Breast epithelium (tissue), 3 donors: ENCODE measurements around the gene LMNA.

Experiments
- CTCF ChIP-seq, 3 donors: fragments of 450-650 bp; IDR thresholded peaks; one replicate each; pipeline ENCODE4 v1.5.1; 2016 to 2017; ENCODE audit warnings: antibody characterized with exemption in 3 of 3, mild to moderate bottlenecking in 3 of 3, moderate library complexity in 3 of 3
- POLR2A ChIP-seq: fragments of 450-650 bp; IDR thresholded peaks from one replicate; pipeline ENCODE4 v1.6.1; 2016; ENCODE audit warnings: antibody characterized with exemption, mild to moderate bottlenecking, moderate library complexity

- no peak for TF ChIP-seq POLR2A
- TF ChIP-seq CTCF (IDR thresholded peaks at IDR 0.05), result no peak
Measured at GRCh38 chr1:156099282-156099681, 15.2 kb upstream of the LMNA start.
